Fibroblast of the conjunctiva (primary cell): ENCODE results near the gene PRIM1.
A peak's percentile ranks its signal among the peaks of the same experiment; 100 is the strongest.
"Not testable (repeated sequence)": the region's sequence is repeated elsewhere in the genome, so short reads cannot be mapped to it uniquely, and the experiment has no call there.

Source experiments
- DNase-seq: peaks from one replicate; pipeline ENCODE4 v3.0.0-alpha.2; 2010; ENCODE audit warnings: low read depth

Gene PRIM1

GRCh38 chr12:56751712-56752598, at the start of gene PRIM1:
Gene PRIM1 (minus strand): TSS chr12:56752323. CDS start chr12:56752298, 25 bp downstream.
- DNase-seq, result peak; percentile 57

- DNase-seq, result no peak
Observed at GRCh38 chr12:56800221-56800620, 48.1 kb upstream of the PRIM1 start.

DNA sequence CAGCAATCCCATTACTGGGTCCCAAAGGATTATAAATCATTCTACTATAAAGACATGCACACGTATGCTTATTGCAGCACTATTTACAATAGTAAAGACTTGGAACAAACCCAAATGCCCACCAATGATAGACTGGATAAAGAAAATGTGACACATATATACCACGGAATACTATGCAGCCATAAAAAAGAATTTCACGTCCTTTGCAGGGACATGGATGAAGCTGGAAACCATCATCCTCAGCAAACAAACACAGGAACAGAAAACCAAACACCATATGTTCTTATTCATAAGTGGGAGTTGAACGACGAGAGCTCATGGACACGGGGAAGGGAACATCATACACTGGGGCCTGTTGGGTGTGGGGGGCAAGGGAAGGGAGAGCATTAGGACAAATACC, 47.2 kb upstream of the PRIM1 start:
- DNase-seq, result not testable (repeated sequence)

DNA sequence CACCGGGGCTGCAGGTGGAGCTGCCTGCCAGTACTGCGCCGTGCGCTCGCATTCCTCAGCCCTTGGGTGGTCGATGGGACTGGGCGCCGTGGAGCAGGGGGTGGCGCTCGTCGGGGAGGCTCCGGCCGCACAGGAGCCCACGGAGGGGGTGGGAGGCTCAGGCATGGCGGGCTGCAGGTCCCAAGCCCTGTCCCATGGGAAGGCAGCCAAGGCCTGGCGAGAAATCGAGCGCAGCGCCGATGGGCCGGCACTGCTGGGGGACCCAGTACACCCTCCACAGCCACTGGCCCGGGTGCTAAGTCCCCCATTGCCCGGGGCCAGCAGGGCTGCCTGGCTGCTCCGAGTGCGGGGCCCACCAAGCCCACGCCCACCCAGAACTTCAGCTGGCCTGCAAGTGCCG, 43.7 kb upstream of the PRIM1 start:
- not testable (repeated sequence) for DNase-seq

- DNase-seq, result not testable (repeated sequence)
Observed at GRCh38 chr12:56795046-56795562, 43.0 kb upstream of the PRIM1 start.

DNA sequence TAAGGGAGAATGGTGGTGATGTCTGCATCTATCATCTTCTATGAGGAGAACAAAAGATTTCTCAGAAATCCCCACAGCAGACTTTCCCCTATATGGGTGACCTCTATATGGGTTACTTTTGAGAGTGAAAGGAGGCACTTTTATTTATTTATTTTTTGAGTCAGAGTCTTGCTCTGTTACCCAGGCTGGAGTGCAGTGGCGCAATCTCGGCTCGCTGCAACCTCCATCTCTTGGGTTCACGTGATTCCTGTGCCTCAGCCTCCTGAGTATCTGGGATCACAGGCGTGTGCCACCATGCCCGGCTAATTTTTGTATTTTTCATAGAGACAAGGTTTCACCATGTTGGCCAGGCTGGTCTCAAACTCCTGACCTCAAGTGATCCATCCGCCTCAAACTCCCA, 41.0 kb upstream of the PRIM1 start:
- not testable (repeated sequence) for DNase-seq

GRCh38 chr12:56792678-56793077, 40.6 kb upstream of the PRIM1 start:
- no peak for DNase-seq

- DNase-seq, result not testable (repeated sequence)
Observed at GRCh38 chr12:56789429-56789828, 37.3 kb upstream of the PRIM1 start.

- no peak for DNase-seq
Observed at GRCh38 chr12:56787498-56787897, 35.4 kb upstream of the PRIM1 start.

DNA sequence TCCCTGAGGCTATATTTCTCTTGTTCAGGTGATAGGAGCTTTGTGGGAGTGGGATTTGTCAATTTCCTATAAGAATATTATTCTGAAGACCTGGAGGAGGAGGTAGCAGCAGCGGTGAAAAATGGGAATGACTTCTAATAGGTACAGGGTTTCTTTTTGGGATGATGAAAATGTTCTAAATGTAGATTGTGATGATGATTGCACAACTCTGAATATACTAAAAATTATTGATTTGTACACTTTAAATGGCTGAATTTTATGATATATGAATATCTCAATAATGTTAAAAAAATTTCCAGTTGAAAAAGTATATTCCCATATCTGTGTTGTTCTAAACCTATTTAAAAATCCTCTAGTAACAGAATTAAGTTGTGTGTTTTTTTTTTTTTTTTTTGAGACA, 33.8 kb upstream of the PRIM1 start:
- no peak for DNase-seq

DNA sequence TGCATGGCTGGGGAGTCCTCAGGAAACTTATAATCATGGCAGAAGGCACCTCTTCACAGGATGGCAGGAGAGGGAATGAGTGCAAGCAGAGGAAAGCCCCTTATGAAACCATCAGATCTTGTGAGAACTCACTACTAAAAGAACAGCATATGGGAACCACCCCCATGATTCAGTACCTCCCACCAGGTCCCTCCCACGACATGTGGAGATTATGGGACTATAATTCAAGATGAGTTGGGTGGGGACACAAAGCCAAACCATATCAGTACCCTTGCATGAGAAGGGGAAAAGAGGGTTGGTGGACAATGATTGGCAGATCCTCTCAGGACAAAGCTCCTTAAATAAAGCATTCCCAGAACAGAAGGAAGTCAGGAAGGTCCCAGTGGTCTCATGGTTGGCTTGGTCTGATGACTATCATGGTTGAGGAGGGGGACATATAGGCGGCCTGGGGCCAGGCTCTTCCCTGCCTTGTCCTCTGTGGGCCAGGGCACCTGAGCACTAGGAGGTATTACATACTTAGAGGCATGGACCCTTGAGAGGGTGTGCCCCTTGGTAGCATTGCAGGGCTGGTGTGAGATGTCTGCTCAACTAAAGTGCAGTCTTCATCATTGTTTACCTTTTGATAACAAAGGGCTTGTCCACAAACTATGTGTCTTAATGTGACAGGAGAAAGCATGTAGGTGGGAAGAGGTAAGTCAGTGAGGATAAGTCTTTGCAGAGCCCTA, 33.2 kb upstream of the PRIM1 start:
- DNase-seq, result no peak

DNA sequence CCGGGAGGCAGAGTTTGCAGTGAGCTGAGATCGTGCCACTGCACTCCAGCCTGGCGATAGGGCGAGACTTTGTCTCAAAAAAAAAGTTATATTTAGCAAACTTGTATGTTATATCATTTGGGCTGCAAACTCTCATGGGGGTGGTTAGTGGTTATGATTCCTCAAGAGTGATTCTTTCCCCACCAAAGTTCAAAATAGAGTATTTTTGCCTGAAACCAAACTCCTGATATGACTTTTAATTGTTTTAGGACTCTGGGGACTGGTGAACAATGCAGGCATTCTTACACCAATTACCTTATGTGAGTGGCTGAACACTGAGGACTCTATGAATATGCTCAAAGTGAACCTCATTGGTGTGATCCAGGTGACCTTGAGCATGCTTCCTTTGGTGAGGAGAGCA, 29.6 kb upstream of the PRIM1 start:
- no peak for DNase-seq

DNA sequence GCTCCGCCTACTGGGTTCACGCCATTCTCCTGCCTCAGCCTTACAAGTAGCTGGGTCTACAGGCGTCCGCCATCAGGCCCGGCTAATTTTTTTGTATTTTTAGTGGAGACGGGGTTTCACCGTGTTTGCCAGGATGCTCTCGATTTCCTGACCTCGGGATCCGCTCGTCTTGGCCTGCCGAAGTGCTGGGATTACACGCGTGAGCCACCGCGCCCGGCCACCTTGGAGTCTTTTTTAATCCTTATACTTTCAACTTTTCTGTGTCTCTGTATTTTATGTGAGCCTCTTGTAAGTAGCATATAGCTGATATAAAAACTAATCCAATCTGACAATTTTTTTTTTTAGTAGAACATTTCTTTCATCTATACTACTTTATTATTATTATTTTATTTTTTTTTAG, 26.6 kb upstream of the PRIM1 start:
- no peak for DNase-seq

- no peak for DNase-seq
Observed at GRCh38 chr12:56776654-56777053, 24.5 kb upstream of the PRIM1 start.

DNA sequence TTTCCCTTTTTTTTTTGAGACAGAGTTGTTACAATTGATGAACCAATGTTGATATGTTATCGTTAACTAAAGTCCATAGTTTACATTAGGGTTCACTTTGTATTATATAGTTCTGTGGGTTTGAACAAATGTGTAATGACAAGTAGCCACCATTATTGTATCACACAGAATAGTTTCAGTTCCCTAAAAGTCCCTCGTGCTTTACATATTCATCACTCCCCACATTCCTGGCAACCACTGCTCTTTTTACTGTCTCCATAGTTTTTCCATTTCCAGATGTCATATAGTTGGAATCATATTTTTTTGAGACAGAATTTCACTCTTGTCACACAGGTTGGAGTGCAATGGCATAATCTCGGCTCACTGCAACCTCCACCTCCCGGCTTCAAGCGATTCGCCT, 23.5 kb upstream of the PRIM1 start:
- DNase-seq, result no peak

- DNase-seq, result no peak
Observed at GRCh38 chr12:56773113-56773512, 21.0 kb upstream of the PRIM1 start.

DNA sequence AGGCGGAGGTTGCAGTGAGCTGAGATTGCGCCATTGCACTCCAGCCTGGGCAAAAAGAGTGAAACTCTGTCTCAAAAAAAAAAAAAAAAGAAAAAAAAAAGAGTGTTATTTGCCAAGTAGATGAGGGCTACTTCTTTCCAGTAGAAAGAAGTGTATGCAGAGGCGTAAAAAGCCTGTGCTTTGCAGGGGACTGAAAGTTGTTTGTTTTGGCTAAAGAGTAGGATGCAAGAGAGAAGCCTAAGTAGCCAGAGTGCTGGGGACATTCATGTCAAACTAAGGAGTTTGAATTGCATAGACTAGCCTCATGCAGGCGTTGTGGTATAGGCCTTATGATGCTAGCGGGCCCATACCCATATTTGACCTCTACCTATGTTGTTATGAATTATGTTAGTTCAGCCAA, 20.5 kb upstream of the PRIM1 start:
- DNase-seq, result no peak

DNA sequence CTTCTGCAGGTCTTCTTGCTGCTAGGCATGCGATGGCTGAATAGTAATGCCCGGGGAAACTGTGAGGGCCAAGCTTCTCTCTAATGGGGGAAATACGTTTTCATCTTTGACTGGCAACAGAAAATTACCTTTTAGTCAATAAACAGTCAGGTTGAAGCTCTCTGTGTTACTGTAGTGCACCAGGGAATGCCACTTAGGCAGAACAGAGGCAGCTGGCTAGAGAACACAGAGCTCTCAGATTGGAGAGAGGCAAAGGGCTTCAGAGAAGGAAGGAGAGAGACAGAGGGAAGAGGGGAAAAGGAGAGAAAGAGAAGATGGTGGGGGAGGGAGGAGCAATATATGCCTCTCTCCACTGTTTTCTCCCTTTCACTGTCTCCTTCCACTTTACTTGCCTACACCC, 17.7 kb upstream of the PRIM1 start:
- no peak for DNase-seq

DNA sequence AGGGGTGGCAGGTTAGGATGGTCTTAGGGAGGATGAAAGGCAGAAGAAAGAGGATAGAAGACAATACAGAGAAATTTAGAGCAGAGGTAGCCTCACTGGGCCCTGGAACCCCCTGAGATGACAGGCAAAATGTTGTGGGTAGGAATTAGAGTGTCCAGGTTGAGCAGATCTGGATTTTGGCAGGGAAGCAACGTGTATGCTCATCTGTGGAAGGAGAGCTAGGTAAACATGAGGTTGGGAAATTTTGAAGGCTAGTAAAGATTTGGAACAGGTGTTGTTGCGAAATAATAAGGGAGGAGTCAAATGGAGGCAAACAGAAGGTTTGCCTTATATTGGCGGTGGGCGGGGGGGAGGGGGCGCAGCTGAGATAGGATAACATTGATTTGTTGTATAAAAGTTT, 16.3 kb upstream of the PRIM1 start:
- no peak for DNase-seq

DNA sequence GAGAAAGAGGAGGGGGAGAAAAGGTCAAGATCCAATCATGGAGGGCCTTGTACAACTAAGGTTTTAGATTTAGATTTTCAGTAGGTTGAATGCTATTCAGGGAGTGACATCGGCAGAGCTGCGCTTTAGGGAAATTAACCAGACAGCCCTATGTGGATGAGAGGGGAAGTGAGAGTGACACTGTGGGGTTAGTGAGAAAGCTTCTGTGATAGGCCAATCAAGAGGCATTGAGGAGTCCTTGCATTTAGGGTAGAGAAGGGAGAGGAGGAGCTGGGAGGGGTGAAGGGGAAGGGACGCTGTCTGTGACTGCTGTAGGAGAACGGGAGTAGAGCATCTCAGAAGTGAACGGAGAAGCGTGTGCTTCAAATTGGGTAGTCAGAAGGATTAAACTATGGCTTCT, 14.4 kb upstream of the PRIM1 start:
- no peak for DNase-seq

GRCh38 chr12:56763753-56764657, 11.9 kb upstream of the PRIM1 start:
- no peak for DNase-seq

DNA sequence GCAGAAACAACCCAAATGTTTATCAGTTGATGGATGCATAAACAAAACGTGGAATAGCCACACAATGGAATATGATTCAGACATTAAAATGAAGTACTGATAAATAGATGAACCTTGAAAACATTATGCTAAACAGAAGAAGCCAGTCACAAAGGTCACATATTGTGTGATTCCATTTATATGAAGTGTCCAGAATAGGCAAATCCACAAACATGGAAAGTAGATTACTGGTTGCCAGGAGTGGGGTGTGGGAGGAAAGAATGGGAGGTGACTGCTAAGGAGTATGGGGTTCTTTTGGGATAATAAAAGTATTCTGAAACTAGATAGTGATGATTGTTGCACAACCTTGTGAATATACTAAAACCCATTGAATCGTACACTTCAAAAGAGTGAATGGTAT, 9.7 kb upstream of the PRIM1 start:
- DNase-seq, result no peak
